T-helper 17 cell (primary cell): ENCODE measurements around the gene VPS37D. TPM values are rescaled to one million over a fixed set of nuclear protein-coding genes. Genes with fewer than 3 reads are reported as not detected.

ENCODE experiments used
- total RNA-seq, 4 donors: library from RNA in 2 of 4; stranded (reverse) in 2 of 4; gene quantifications; one replicate each; pipeline ENCODE4 v1.2.3 and lab custom pipeline; 2022 to 2026

The VPS37D gene
- total RNA-seq, 2 donors from 2014 or later = 0.76 TPM; not detected in 1

Other genes with a start within 250 kb of the VPS37D start
- gene FZD9, start 234.1 kb upstream of the VPS37D start, total RNA-seq = not detected
- gene BAZ1B, start 145.5 kb upstream of the VPS37D start, total RNA-seq = 10 to 100 TPM; 51.2 to 52.6 TPM
- gene BCL7B, start 110.1 kb upstream of the VPS37D start, total RNA-seq = 100 to 1,000 TPM; 112 to 116 TPM
- gene TBL2, start 89.3 kb upstream of the VPS37D start, total RNA-seq = 10 to 100 TPM; 15.3 to 22.9 TPM
- not detected for gene MLXIPL, start 43.3 kb upstream of the VPS37D start, total RNA-seq
- 10 to 100 TPM; 10.6 to 11.5 TPM for gene DNAJC30, start 15.6 kb downstream of the VPS37D start, total RNA-seq
- 10 to 100 TPM; 96.0 to 98.0 TPM for gene BUD23, start 15.8 kb downstream of the VPS37D start, total RNA-seq
- gene STX1A, start 51.8 kb downstream of the VPS37D start, total RNA-seq = 10 to 100 TPM; 18.4 to 21.2 TPM
- 10 to 100 TPM; 14.0 to 15.1 TPM for gene ABHD11, start 71.0 kb downstream of the VPS37D start, total RNA-seq
- gene CLDN3, start 102.4 kb downstream of the VPS37D start, total RNA-seq = not detected
- under 1 TPM; 0.17 to 0.23 TPM for gene CLDN4, start 163.2 kb downstream of the VPS37D start, total RNA-seq
- under 1 TPM; 0.73 to 0.85 TPM for gene METTL27, start 174.7 kb downstream of the VPS37D start, total RNA-seq
- gene TMEM270, start 193.3 kb downstream of the VPS37D start, total RNA-seq = not detected